Ureter (tissue), 1 donor: ENCODE data around the gene STRN3. TPM values are rescaled to one million over a fixed set of nuclear protein-coding genes. Genes with fewer than 3 reads are reported as not detected.
"Not testable (repeated sequence)": the region's sequence is repeated elsewhere in the genome, so short reads cannot be mapped to it uniquely, and the experiment has no call there.

Experiments used
- DNase-seq: peaks from one replicate; pipeline ENCODE4 v3.0.0-alpha.2; 2020; ENCODE audit warnings: low spot score
- total RNA-seq: library from RNA; stranded (reverse); gene quantifications from one replicate; pipeline ENCODE4 v1.2.4, GENCODE V29; 2023
- donor health status: DM: yes; HTN: yes; CAD: no.

Gene STRN3
- total RNA-seq, 1 donor from 2014 or later = 57.6 TPM

DNA sequence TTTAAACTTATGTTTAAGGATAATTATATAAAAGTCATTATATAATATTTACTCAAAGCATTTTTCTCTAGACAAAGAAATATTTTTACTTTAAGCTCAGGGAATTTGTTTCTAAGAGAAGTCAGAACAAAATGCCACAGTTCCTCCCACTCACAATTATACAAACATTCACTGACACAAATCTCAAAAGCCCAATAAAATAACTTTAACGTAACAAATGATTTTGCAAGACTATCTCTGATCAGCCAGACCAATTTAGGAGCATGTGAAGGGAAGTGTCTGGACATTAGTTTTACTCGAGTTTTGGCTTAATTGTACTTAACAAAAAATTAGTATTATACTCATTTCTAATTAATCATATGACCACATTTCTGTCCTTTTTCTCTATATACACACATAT is 110.6 kb downstream of the STRN3 start:
- DNase-seq = no peak

GRCh38 chr14:30914812-30915211 is 111.4 kb downstream of the STRN3 start:
- no peak for DNase-seq

DNA sequence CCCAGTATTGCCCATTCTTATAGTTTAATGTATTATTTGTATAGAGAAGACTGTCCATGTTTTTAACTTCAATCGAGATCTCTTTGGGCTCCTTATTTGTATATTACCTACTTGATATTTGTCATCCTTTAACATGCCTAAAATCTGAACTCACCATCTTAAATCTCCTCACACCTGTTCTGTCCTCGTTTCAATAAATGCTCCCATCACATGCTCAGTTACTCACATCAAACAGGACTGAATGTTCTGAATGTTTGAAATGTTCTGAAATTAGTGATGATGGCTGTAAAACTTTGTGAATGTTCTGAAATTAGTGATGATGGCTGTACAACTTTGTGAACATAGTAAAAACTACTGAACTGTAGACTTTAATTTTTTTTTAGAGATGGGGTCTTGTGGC is 117.4 kb downstream of the STRN3 start:
- no peak for DNase-seq

GRCh38 chr14:30907659-30908057 is 118.5 kb downstream of the STRN3 start:
- DNase-seq = no peak

GRCh38 chr14:30906752-30907658 is 119.2 kb downstream of the STRN3 start:
- no peak for DNase-seq

DNA sequence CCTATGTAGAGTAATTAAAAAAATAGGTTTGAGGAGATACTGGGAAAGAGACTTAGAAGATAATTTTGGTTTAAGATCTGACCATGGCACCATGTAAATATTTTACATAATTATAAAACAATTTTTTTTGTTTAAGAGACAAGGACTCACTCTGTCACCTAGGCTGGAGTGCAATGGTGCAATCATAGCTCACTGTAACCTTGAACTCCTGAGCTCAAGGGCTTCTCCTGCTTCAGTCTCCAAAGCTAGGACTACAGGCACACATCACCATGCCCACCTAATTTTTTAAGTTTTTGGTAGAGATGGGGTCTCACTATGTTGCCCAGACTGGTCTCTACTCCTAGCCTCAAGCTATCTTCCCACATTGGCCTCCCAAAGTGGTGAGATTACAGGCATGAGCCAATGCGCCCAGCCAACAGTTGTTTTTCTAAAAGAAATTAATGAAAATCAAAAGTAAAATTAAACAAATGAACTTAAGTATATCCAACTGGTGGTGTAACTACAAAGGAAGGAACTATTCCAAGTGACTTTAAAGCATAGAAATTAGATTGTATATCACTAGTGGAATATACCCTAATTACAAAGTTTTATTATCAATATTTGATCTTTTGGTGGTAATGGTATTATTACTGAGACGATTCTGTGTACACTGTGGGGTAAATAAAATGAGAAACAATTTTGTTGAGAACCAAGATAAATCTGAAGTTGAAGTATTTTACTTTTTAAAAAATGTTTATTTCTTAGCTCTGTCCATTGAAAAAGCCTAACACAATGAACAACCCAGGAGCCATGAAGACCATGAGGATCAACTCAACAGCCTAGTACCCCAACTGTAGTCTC is 122.7 kb downstream of the STRN3 start:
- DNase-seq = no peak

- DNase-seq = not testable (repeated sequence)
Measured at GRCh38 chr14:30897121-30897520, 129.1 kb downstream of the STRN3 start.

DNA sequence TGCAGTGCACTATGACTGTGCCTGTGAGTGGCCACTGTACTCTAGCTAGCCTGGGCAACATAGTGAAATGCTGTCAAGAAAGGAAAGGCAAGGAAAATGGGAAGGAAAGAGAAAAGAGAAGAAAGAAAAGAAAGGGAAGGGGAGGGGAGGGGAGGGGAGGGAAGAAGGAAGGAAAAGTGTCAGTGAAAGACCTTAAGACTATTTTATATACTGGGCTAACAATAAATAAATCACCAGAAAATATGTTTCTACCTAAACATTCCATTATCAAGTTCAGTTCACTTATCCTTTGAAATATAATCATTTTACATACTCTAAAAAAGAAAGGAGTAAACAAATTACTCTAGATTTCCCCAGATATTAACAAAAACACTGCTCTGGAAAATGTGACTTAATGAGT is 129.7 kb downstream of the STRN3 start:
- DNase-seq = no peak

GRCh38 chr14:30894923-30895515 is 131.2 kb downstream of the STRN3 start:
- DNase-seq = no peak

DNA sequence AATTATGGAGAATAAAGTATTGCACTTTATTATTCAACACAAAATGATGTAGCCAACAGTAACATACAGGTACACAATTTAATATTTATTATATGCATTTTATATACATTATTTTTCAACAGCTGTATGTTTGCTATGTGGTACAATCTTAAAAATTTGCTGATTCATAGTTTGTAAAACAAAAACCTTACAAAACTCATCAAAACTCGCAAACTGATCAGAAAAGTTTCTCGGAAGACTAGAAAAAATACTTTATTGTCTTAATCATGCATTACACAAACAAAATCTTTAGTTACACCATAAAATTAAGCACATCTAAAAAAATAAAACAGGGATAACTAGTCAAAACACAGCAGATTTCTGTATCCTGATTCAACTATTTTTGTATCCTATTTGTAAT is 132.4 kb downstream of the STRN3 start:
- DNase-seq = no peak

DNA sequence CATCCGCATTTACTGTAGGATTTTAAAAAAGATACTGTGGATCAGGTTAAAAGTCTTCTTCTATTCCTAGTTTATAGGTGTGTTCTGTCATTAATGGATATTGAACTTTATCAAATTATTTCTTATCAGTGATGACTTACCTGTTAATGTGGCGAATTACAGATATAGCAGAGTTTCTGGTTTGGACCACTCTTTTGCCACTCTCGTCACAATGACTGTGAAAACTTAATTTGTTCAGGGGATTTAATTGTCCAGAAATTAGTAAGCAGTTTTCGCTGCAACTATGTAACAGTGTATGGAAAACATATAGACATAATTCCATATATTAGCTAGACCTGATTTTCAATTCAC is 137.0 kb downstream of the STRN3 start:
- DNase-seq = no peak

- no peak for DNase-seq
Measured at GRCh38 chr14:30888480-30889243, 137.5 kb downstream of the STRN3 start.

DNA sequence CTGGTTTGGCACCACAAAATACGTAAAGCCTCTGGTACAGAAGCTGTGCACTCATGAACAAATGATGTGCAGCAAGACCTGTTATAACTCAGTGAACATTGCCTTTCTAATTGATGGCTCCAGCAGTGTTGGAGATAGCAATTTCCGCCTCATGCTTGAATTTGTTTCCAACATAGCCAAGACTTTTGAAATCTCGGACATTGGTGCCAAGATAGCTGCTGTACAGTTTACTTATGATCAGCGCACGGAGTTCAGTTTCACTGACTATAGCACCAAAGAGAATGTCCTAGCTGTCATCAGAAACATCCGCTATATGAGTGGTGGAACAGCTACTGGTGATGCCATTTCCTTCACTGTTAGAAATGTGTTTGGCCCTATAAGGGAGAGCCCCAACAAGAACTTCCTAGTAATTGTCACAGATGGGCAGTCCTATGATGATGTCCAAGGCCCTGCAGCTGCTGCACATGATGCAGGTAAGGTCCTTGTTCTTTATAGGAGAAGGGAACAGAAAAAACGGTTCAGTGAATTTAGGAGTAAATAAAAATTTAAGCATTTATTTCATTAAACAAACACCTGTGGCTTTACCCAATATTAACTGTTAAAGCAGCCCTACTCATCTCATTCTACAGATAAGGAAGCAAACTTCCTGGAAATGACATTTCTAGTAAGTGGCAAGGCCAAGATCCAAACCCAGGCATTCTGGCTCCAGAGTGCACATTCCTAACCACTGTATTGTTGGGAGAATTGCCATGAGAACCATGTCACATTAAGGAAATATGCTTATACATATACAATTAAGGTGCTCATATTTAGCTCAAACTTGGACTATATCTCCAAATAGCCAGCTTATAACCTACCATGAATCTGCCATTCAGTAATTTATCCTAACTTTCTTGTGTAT is 140.1 kb downstream of the STRN3 start:
- no peak for DNase-seq

DNA sequence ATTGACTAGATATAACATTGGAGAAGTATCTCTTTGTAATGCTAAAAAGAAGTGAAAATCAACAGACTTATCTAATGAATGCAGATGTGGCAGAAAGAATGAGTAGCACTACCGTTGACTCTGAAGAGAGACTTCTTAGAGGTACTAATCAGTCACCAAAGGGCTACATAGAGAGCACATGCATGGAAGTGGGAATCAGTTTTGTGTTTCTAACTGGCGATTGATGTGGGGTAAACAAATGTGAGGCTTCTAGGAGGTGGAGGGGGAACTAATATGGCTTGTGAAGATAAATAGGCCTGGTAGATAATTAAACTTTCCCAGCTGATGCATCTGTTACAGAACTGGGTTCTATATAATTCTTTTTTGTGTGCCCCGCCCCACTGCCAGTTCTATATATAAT is 141.3 kb downstream of the STRN3 start:
- no peak for DNase-seq

- DNase-seq = no peak
Measured at GRCh38 chr14:30883508-30884294, 142.5 kb downstream of the STRN3 start.

- DNase-seq = no peak
Measured at GRCh38 chr14:30882431-30882830, 143.7 kb downstream of the STRN3 start.

GRCh38 chr14:30876692-30877091 is 149.5 kb downstream of the STRN3 start:
- no peak for DNase-seq

- DNase-seq = no peak
Measured at GRCh38 chr14:30875788-30876053, 150.5 kb downstream of the STRN3 start.

- DNase-seq = no peak
Measured at GRCh38 chr14:30874999-30875787, 151.0 kb downstream of the STRN3 start.
